PC-3 (cell line): ENCODE results near the gene POLDIP3.

ENCODE experiments used
- CTCF ChIP-seq: fragments of 300-600 bp; sonication (generic); conservative IDR thresholded peaks from 2 replicates; pipeline ENCODE4 v1.5.1; 2017; ENCODE audit warnings: antibody characterized with exemption, low read depth, mild to moderate bottlenecking, low read length
- EZH2 ChIP-seq: fragments of 300-600 bp; sonication (generic); IDR thresholded peaks from one replicate; pipeline ENCODE4 v1.6.1; 2017; ENCODE audit warnings: antibody characterized with exemption, mild to moderate bottlenecking, low read length; ENCODE audit not compliant: unreplicated experiment
- EZH2phosphoT487 ChIP-seq: fragments of 300-600 bp; sonication (generic); IDR thresholded peaks from 2 replicates; pipeline ENCODE4 v1.6.1; 2018; ENCODE audit warnings: mild to moderate bottlenecking, antibody characterized with exemption, low read length, borderline replicate concordance

- TF ChIP-seq CTCF (no peak), EZH2phosphoT487 (no peak), EZH2 (no peak)
Measured at GRCh38 chr22:42547562-42547961, 67.1 kb downstream of the POLDIP3 start.
